OCI-LY1 (cell line): ENCODE results near the gene NDFIP1.

ENCODE experiments used
- H2AFZ ChIP-seq: fragments of 200-600 bp; sonication (generic), shearing (Covaris generic); 2 replicates; pipeline ENCODE4 v1.6.0; 2014; ENCODE audit warnings: antibody characterized with exemption, mild to moderate bottlenecking, low read length
- H3F3A ChIP-seq: fragments of 200-600 bp; sonication (generic), shearing (Covaris generic); 2 replicates; pipeline ENCODE4 v1.6.0; 2014; ENCODE audit warnings: mild to moderate bottlenecking, antibody characterized with exemption, low read length, moderate library complexity; ENCODE audit not compliant: insufficient read depth
- H3K27ac ChIP-seq: fragments of 200-600 bp; sonication (generic); 2 replicates; pipeline ENCODE4 v1.5.1; 2014; ENCODE audit warnings: low read length, mixed run types, mild to moderate bottlenecking, low read depth; ENCODE audit not compliant: poor library complexity, severe bottlenecking
- H3K27me3 ChIP-seq: fragments of 200-600 bp; sonication (generic); 2 replicates; pipeline ENCODE4 v1.6.0; 2014; ENCODE audit warnings: antibody characterized with exemption, mild to moderate bottlenecking, low read length, moderate library complexity; ENCODE audit not compliant: insufficient read depth
- H3K36me3 ChIP-seq: fragments of 200-600 bp; sonication (generic); 2 replicates; pipeline ENCODE4 v1.6.1; 2014; ENCODE audit warnings: mild to moderate bottlenecking, antibody characterized with exemption, low read length, moderate library complexity, mixed read lengths; ENCODE audit not compliant: insufficient read depth
- H3K4me1 ChIP-seq: fragments of 200-600 bp; sonication (generic); 2 replicates; pipeline ENCODE4 v1.5.1; 2014; ENCODE audit warnings: mild to moderate bottlenecking, low read length, moderate library complexity; ENCODE audit not compliant: insufficient read depth, severe bottlenecking
- H3K4me2 ChIP-seq: fragments of 200-600 bp; sonication (generic), shearing (Covaris generic); 2 replicates; pipeline ENCODE4 v1.6.1; 2014; ENCODE audit warnings: low read length
- H3K4me3 ChIP-seq: fragments of 200-600 bp; sonication (generic); 2 replicates; pipeline ENCODE4 v1.5.1; 2014; ENCODE audit warnings: low read length, low read depth, mild to moderate bottlenecking, mixed read lengths; ENCODE audit not compliant: poor library complexity, severe bottlenecking
- H3K79me2 ChIP-seq: fragments of 200-600 bp; shearing (Covaris generic); 2 replicates; pipeline ENCODE4 v1.6.1; 2016; ENCODE audit warnings: mixed run types, low read length, mixed read lengths; ENCODE audit not compliant: insufficient read depth
- H3K9ac ChIP-seq: fragments of 200-600 bp; sonication (generic), shearing (Covaris generic); 2 replicates; pipeline ENCODE4 v1.6.1; 2014; ENCODE audit warnings: mild to moderate bottlenecking, low read length, mixed read lengths
- H3K9me2 ChIP-seq: fragments of 200-600 bp; sonication (generic), shearing (Covaris generic); 2 replicates; pipeline ENCODE4 v1.6.1; 2014; ENCODE audit warnings: low read depth, mild to moderate bottlenecking, low read length, mixed read lengths
- H3K9me3 ChIP-seq: fragments of 200-600 bp; shearing (Covaris generic); 2 replicates; pipeline ENCODE4 v1.6.1; 2014; ENCODE audit warnings: low read length, mixed read lengths
- H4K20me1 ChIP-seq: fragments of 200-600 bp; sonication (generic), shearing (Covaris generic); 2 replicates; pipeline ENCODE4 v1.6.0; 2016; ENCODE audit warnings: mild to moderate bottlenecking, low read length; ENCODE audit not compliant: insufficient read depth
- CTCF ChIP-seq: fragments of 200-600 bp; sonication (generic), shearing (Covaris generic); IDR thresholded peaks from 2 replicates; pipeline ENCODE4 v1.5.1; 2017; ENCODE audit warnings: mild to moderate bottlenecking, antibody characterized with exemption, low read length, moderate library complexity, mixed read lengths
- EZH2 ChIP-seq: fragments of 200-600 bp; sonication (generic), shearing (Covaris generic); IDR thresholded peaks from 2 replicates; pipeline ENCODE4 v1.8.0; 2017; ENCODE audit warnings: borderline replicate concordance, mixed run types, mild to moderate bottlenecking, antibody characterized with exemption, low read length, moderate library complexity, mixed read lengths

The NDFIP1 gene

GRCh38 chr5:142100307-142100706 lies 8.3 kb upstream of the NDFIP1 start:
- TF ChIP-seq EZH2: no peak
- TF ChIP-seq CTCF: no peak
- H3K27ac ChIP-seq: no peak overlapping the region
- no peak overlapping the region for H3K9ac ChIP-seq
- H3K36me3 ChIP-seq: no peaks in the 10 kb centered on the region
- no peaks in the 10 kb centered on the region for H3K27me3 ChIP-seq
- H4K20me1 ChIP-seq: no peaks in the 10 kb centered on the region
- no peak overlapping the region for H3K4me2 ChIP-seq
- no peaks in the 10 kb centered on the region for H3K9me2 ChIP-seq
- no peak overlapping the region for H3K4me3 ChIP-seq
- H3F3A ChIP-seq: no peaks in the 10 kb centered on the region
- H3K9me3 ChIP-seq: no peaks in the 10 kb centered on the region
- no peak overlapping the region for H2AFZ ChIP-seq
- no peaks in the 10 kb centered on the region for H3K79me2 ChIP-seq
- H3K4me1 ChIP-seq: peaks cover 6% of the 10 kb centered on the region

GRCh38 chr5:142102980-142103740 lies 5.4 kb upstream of the NDFIP1 start:
- Histone ChIP-seq H3F3A (no peaks in the 10 kb centered on the region), H3K9me3 (no peaks in the 10 kb centered on the region), H3K27me3 (no peaks in the 10 kb centered on the region), H3K4me1 (peaks cover 2% of the 10 kb centered on the region), H3K9me2 (no peaks in the 10 kb centered on the region), H3K27ac (no peak overlapping the region), H3K79me2 (no peaks in the 10 kb centered on the region), H2AFZ (no peak overlapping the region), H3K4me3 (no peak overlapping the region), H3K4me2 (no peak overlapping the region), H3K9ac (no peak overlapping the region), H4K20me1 (no peaks in the 10 kb centered on the region), H3K36me3 (no peaks in the 10 kb centered on the region)
- no peak for TF ChIP-seq CTCF
- TF ChIP-seq EZH2: no peak

GRCh38 chr5:142104491-142104890 lies 4.1 kb upstream of the NDFIP1 start:
- no peaks in the 10 kb centered on the region for H3K27me3 ChIP-seq
- H3K9ac ChIP-seq: no peak overlapping the region
- no peak overlapping the region for H3K4me3 ChIP-seq
- H3K79me2 ChIP-seq: no peaks in the 10 kb centered on the region
- TF ChIP-seq CTCF: no peak
- TF ChIP-seq EZH2: no peak
- no peak overlapping the region for H3K4me2 ChIP-seq
- no peaks in the 10 kb centered on the region for H3F3A ChIP-seq
- H3K4me1 ChIP-seq: peaks cover 7% of the 10 kb centered on the region
- no peak overlapping the region for H2AFZ ChIP-seq
- no peaks in the 10 kb centered on the region for H3K36me3 ChIP-seq
- H3K27ac ChIP-seq: no peak overlapping the region
- no peaks in the 10 kb centered on the region for H3K9me2 ChIP-seq
- H4K20me1 ChIP-seq: no peaks in the 10 kb centered on the region
- no peaks in the 10 kb centered on the region for H3K9me3 ChIP-seq
